GM18520 (cell line): ENCODE results near the gene SRSF2.
A peak's percentile ranks its signal among the peaks of the same experiment; 100 is the strongest.
"Not testable (repeated sequence)": the region's sequence is repeated elsewhere in the genome, so short reads cannot be mapped to it uniquely, and the experiment has no call there.

ENCODE experiments used
- ATAC-seq: cut with Tn5 transposase; IDR thresholded peaks from one replicate; pipeline ENCODE4 v1.9.1; 2021; ENCODE audit not compliant: unreplicated experiment

The SRSF2 gene

GRCh38 chr17:76739568-76740115 lies 2.5 kb upstream of the SRSF2 start:
- ATAC-seq = not testable (repeated sequence)

DNA sequence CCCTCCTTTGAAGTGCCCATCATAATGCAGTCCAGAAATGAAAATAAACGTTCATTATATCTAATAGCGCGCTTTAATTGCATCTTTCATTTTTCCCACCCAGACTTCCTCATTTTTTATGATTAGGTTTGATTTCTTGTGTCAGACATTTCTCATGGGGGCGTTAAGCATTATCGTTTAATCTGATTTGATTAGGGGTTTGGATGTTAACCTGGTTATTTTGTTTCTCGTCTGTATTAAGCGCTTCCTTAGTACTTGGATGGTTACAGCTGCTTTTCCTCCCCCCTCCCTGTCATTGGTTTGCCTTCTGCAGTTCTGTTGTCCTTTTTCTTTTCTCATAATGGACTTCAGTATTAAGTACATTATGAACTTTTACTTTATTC lies 1.3 kb upstream of the SRSF2 start:
- ATAC-seq = no peak

GRCh38 chr17:76737676-76738467 lies 741 bp upstream of the SRSF2 start, which contains the start of gene MFSD11:
MFSD11 (plus strand) TSS chr17:76738119; CDS start chr17:76738353, 234 bp downstream.
- ATAC-seq = peak; percentile 30

DNA sequence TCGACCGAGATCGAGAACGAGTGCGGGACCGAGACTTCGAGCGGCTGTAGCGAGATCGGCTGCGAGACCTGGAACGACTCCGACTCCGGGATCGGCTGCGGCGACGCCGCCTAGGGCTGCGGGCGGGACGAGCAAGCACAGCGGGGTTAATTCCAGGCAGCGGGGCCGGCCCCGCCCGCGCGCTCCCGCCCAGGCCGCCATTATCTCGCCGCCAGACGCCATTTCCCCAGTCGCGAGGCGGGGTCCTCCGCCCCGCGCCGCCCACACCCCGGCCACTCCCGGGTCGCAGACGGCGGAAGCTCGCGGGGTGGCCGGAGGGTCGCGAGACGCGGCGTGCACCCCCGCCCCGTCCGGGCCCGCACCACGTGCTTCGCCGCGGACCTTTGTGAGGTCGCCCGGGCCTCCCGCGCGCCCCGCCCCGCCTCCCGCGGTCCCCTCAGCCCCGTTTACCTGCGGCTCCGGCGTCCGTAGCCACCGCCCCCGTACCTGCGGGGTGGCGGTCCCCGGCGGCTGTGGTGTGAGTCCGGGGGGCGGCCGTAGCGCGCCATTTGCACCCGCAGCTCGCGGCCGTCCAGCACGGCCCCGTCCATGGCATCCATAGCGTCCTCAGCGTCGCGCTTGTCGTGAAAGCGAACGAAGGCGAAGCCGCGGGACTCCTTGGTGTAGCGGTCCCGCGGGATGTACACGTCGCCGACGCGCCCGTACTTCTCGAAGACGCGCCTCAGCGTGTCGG lies 616 bp downstream of the SRSF2 start:
- ATAC-seq = peak; percentile 13

DNA sequence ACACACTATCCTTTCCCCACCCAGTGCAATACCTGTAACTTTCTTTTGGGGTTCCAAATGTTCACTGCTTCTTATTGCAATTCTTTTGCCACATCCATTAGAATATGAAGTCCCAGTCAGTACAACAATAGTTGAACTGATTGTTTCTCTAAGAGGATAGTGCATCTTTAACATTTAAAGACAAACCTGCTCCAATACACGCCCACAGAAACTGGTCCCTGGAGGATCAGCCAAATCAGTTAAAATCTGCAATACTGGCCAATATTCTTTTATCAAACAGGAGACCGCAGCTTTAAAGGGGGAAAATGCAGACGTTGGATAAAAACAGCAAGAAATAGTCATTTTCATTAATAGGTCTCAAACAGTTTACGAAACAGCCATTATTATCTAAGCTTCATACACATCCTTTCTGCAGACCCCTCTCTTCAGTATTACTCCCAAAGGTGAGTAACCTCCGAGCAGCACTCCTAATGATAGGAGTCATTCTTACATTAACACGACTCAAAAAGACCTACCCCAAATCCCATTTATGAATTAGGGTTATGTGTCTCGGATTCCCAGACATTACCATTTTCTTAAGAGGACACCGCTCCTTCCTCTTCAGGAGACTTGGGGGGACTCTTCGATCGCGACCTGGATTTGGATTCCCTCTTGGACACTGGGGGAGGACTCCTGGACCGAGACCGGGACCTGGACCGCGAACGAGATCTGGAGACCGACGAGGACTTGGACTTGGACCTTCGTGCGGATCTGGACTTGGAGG lies 1.4 kb downstream of the SRSF2 start:
- no peak for ATAC-seq

GRCh38 chr17:76735006-76735405 lies 2.1 kb downstream of the SRSF2 start:
- ATAC-seq = no peak

GRCh38 chr17:76734080-76734840 lies 2.9 kb downstream of the SRSF2 start:
- ATAC-seq = no peak

DNA sequence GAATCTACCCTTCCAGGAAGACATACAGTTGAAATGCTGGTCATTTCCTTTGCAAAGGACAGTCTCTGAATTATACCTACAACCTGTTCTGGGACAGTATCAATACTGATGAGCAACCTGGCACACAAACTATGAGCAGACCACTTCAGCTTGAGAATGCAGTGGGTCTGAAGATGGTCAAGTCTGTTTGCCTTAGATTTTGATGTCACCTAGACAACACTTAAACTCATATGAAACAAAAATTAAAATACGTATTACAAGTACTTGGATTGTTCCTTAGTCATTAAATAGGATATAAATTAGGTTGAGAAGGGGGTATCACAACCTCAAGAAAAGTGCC lies 3.5 kb downstream of the SRSF2 start:
- no peak for ATAC-seq

DNA sequence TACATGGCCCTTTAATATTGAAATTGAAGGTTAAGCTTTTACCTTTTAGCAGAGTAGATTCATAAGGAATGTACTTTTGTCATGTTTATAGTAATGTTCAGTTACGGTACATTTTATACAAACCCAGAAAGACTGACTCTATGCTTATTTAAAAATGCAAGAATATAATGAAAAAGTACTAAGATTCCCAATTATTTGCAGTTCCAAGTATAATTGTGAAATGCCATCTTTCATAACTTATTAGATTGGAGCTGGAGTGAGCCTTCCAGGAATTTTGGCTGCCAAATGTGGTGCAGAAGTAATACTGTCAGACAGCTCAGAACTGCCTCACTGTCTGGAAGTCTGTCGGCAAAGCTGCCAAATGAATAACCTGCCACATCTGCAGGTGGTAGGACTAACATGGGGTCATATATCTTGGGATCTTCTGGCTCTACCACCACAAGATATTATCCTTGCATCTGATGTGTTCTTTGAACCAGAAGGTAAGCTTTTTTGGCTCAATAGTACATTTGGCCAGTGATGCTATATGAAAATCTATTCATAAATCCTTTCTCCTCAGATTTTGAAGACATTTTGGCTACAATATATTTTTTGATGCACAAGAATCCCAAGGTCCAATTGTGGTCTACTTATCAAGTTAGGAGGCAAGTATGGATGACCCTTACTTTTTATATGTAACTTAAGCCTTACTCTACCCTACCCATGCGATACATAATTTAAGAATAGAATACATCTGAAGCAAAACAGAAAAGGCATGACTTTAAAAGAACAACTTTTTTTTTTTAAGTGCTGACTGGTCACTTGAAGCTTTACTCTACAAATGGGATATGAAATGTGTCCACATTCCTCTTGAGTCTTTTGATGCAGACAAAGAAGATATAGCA lies 4.2 kb downstream of the SRSF2 start:
- no peak for ATAC-seq

- not testable (repeated sequence) for ATAC-seq
Measured at GRCh38 chr17:76731800-76732733, 5.1 kb downstream of the SRSF2 start.

DNA sequence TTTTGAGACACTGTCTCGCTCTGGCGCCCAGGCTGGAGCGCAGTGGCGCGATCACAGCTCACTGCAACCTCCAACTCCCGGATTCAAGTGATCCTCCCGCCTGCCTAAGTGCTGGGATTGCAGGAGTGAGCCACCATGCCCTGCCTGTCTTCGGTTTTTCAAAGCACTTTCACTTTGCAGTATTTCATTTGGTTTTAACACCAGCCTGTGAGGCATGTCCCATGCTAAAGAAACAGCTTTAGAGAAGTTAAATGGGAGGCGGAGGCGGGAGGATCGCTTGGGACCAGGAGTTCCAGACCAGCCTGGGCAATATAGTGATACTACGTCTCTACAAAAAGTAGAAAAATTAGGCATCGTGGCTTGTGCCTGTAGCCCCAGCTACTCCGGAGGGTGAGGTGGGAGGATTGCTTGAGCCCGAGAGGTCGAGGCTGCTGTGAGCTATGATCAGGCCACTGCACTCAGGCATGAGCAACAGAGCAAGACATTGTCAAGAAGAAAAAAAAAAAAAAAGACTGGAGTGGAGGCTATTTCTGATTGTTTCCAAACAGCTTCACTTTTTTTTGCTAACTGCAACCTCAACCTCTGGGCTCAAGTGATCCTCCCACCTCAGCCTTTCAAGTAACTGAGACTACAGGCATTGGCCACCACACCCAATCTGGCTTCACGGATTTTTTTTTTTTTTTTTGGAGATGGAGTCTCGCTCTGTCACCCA lies 9.2 kb downstream of the SRSF2 start:
- ATAC-seq = no peak

- ATAC-seq = peak; percentile 32
Measured at GRCh38 chr17:76726776-76727718, 10.1 kb downstream of the SRSF2 start, which contains the start of gene METTL23. METTL23 (plus strand) TSS chr17:76726839; CDS start chr17:76729711, 2,872 bp downstream.

- peak; percentile 61 for ATAC-seq
Measured at GRCh38 chr17:76726231-76726775, 10.8 kb downstream of the SRSF2 start, which contains the start of gene JMJD6. JMJD6 (minus strand) TSS chr17:76726606; CDS start chr17:76726475, 131 bp downstream.

DNA sequence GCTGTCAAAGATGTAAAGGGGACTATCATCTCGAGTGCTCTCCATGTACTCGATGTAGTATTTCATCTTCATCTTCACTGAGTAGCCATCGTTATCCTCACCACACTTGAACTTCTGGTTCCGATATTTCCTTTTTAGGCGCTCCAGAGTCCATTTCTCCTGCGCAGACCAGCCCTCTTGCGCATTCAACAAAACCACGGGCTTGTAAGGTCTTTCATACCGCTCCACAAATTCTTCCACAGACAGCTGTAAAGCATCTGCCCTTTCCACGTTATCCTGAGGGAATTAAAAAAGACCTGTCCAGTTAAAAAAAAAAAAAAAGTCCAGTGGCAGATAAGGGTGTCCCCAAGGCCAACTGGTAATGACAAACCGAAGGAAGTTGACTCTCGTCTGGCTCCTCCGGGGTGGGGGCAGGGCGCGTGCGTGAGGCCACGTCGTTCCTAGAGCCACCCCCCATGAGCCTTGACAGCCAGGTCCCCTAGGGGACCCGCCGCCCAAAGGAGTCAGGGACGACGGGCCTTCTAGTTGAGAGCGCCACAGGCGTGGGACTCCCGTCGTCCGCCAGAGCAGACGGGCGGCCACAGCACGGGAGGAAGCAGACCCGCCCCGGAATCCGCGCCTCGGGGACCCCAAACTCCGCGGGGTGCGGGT lies 11.4 kb downstream of the SRSF2 start:
- ATAC-seq = peak; percentile 1

DNA sequence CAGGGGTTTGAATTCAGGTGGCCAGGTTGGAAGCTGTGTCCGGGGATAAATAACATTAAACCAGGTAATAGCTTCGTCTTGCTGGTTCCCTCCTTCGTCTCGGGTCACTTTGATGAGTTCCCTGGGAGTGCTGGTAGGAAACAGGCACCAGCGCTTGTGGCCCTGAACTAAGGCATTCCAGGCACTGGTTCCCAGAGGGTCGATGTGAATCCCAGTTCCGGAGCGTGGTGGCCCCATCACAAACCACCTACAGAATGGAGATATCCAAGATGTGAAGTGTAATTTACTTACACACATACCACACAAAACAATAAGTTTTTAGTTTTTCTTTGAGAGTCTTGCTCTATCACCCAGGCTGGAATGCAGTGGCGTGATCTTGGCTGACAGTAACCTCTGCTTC lies 13.3 kb downstream of the SRSF2 start:
- no peak for ATAC-seq

GRCh38 chr17:76722977-76723376 lies 14.2 kb downstream of the SRSF2 start:
- not testable (repeated sequence) for ATAC-seq
